GM12878 (cell line): ENCODE measurements around the gene PTK6. TPM values are rescaled to one million over a fixed set of nuclear protein-coding genes. Genes with fewer than 3 reads are reported as not detected.

Experiments used
- ATF3 ChIP-seq: IDR thresholded peaks from 2 replicates; pipeline ENCODE4 v1.6.1; 2011; ENCODE audit warnings: low read depth, mild to moderate bottlenecking, low read length, moderate library complexity, borderline replicate concordance; ENCODE audit errors: extremely low read depth
- CBX3 ChIP-seq: fragments of 200-600 bp; sonication (generic); IDR thresholded peaks from 2 replicates; pipeline ENCODE4 v1.6.1; 2016; ENCODE audit warnings: low read depth, borderline replicate concordance
- CREM ChIP-seq: IDR thresholded peaks from 2 replicates; pipeline ENCODE4 v1.6.1; 2014; ENCODE audit warnings: antibody characterized with exemption, low read depth
- ETV6 ChIP-seq, 2 experiments: fragments of 450-650 bp in 1 of 2; IDR thresholded peaks in 1 of 2; conservative IDR thresholded peaks in 1 of 2; 2 replicates each; pipeline ENCODE4 v1.6.1; 2014; ENCODE audit warnings: antibody characterized with exemption in 1 of 2, borderline replicate concordance in 1 of 2, low read depth in 1 of 2, mild to moderate bottlenecking in 1 of 2, moderate library complexity in 1 of 2
- FOS ChIP-seq: IDR thresholded peaks from 3 replicates; pipeline ENCODE4 v1.6.1; 2011; ENCODE audit warnings: borderline replicate concordance; ENCODE audit not compliant: insufficient read length; ENCODE audit errors: extremely low read depth
- HDAC6 ChIP-seq: fragments of 200-600 bp; sonication (generic); IDR thresholded peaks from one replicate; pipeline ENCODE4 v1.8.0; 2017; ENCODE audit warnings: antibody characterized with exemption; ENCODE audit not compliant: unreplicated experiment
- IRF4 ChIP-seq: IDR thresholded peaks from 2 replicates; pipeline ENCODE4 v1.6.1; 2011; ENCODE audit warnings: low read depth, low read length
- NRF1 ChIP-seq: conservative IDR thresholded peaks from 2 replicates; pipeline ENCODE4 v1.6.1; 2011; ENCODE audit warnings: mild to moderate bottlenecking, low read depth, low read length, improper control_type of control experiment
- POU2F2 ChIP-seq: IDR thresholded peaks from 3 replicates; pipeline ENCODE4 v1.6.1; 2011; ENCODE audit warnings: low read depth, mild to moderate bottlenecking, low read length, borderline replicate concordance
- SMAD5 ChIP-seq: IDR thresholded peaks from 2 replicates; pipeline ENCODE4 v1.6.1; 2016; ENCODE audit warnings: antibody characterized with exemption, low read depth
- SP1 ChIP-seq: IDR thresholded peaks from one replicate; pipeline ENCODE4 v1.6.1; 2011; ENCODE audit warnings: low read depth, low read length
- SRF ChIP-seq, 2 experiments: IDR thresholded peaks; 2 replicates each; pipeline ENCODE4 v1.6.1; 2011; ENCODE audit warnings: low read depth in 2 of 2, low read length in 2 of 2, mild to moderate bottlenecking in 1 of 2, moderate library complexity in 1 of 2
- YBX1 ChIP-seq: fragments of 450-650 bp; IDR thresholded peaks from 2 replicates; pipeline ENCODE4 v1.6.1; 2016; ENCODE audit warnings: antibody characterized with exemption
- ZBTB33 ChIP-seq: fragments of 450-650 bp; IDR thresholded peaks from 2 replicates; pipeline ENCODE4 v1.6.1; 2017; ENCODE audit warnings: mild to moderate bottlenecking
- ZSCAN29 ChIP-seq: fragments of 450-650 bp; IDR thresholded peaks from 2 replicates; pipeline ENCODE4 v1.6.1; 2017; ENCODE audit warnings: mild to moderate bottlenecking, moderate library complexity
- polyA plus RNA-seq, 11 experiments: library from polyadenylated mRNA; depleted of rRNA in 4 of 11; unstranded in 6 of 11; stranded (reverse) in 5 of 11; fragments of >200 nt; fragmentation: Nextera tagmentation in 4 of 11; fragmentation: Illumina TruSeq in 1 of 11; extraction: Ambion mirVana in 4 of 11; extraction: Trizol in 1 of 11; gene quantifications; 1 replicate in 1 of 11; 2 replicates in 10 of 11; pipeline versions ENCODE4 v1.2.1 to v1.2.3, GENCODE V29; 2011 to 2016; ENCODE audit warnings: inconsistent platforms in 2 of 11, missing spikeins in 2 of 11, low read depth in 1 of 11
- total RNA-seq, 4 experiments: library from RNA; depleted of rRNA in 3 of 4; stranded (reverse); fragments of >200 nt in 3 of 4; fragmentation: Illumina TruSeq in 1 of 4; extraction: Trizol in 1 of 4; gene quantifications; 2 replicates each; pipeline versions ENCODE4 v1.2.1 to v1.2.3, GENCODE V29; 2013 to 2021

PTK6 gene
- total and polyA plus RNA-seq, 10 of the 15 experiments (the other 5 are each of a cell fraction or from before 2014, with no cell fraction given) = 0.02 to 0.21 (median 0.09) TPM; not detected in 3

GRCh38 chr20:63495741-63496595, 41.2 kb downstream of the PTK6 start (continued):
- no peak for TF ChIP-seq IRF4
- TF ChIP-seq SRF (IDR thresholded peaks at IDR 0.05; ENCODE audit: low read depth in 2 of 2, low read length in 2 of 2) = no peak
- TF ChIP-seq ATF3 = no peak
- no peak for TF ChIP-seq SMAD5
- no peak for TF ChIP-seq SP1
- TF ChIP-seq CREM = 0 out of 2 replicates have a peak, but pooled peaks have one; percentile 13
- no peak for TF ChIP-seq YBX1
- TF ChIP-seq HDAC6 = no peak
- TF ChIP-seq ZSCAN29 = no peak
- no peak for TF ChIP-seq ETV6 (conservative IDR thresholded peaks at IDR 0.05 in 1 of 2, IDR thresholded peaks at IDR 0.05 in 1 of 2; ENCODE audit: borderline replicate concordance in 1 of 2, low read depth in 1 of 2)
- TF ChIP-seq POU2F2 = no peak
- no peak for TF ChIP-seq NRF1
- no peak for TF ChIP-seq ZBTB33
- no peak for TF ChIP-seq FOS
- TF ChIP-seq CBX3 = no peak
